ENCODE measurements around the gene ERBIN. TPM values are rescaled to one million over a fixed set of nuclear protein-coding genes. Genes with fewer than 3 reads are reported as not detected.
A peak's percentile ranks its signal among the peaks of the same experiment; 100 is the strongest.

The ERBIN gene
- polyA plus RNA-seq, 1 donor from 2014 or later, result 28.4 TPM

DNA sequence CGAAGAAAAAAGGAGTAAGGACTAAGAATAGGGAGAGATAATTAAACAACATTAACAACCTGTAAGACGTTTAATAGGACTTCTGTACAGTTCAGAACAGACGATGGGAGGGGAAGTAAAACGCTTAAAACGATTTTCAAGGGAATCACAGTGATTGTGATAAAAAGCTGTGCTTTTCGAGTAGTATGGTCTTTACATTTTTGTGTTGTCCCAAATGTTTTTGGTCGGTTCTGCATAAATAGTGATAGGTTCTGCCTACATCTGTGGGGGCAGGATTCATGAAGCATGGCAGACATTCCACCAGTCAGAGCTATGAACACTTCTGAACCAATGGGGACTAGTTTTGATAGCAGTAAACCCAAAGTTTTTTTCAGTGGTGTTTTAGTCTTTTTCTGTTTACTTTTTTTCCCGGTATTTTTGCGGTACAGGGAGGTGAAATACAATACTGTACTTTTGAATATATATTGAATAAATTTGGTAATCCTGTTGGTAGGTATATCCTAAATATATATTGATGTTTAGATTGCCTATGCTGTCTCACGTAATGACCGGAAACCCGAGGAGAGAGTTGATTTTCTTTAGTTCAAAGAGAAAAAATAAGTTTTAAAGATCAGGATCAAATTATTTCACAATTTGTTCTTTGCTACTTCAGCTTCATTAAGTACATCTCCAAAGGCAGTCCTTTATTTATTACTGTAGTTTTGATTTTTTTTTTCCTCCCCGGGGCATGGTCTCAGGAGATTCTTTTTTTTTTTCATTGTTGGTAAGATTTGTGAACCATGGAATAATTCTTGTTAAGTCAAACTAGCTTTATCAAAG lies 1.3 kb downstream of the ERBIN start:
- Histone ChIP-seq H3K4me2 (ENCODE audit: low read length) (peak overlapping the region; percentile 82), H3K9ac (ENCODE audit: low read length) (peak overlapping the region; percentile 97), H3K27ac (ENCODE audit: low read length) (no peak overlapping the region), H2AFZ (ENCODE audit: low read depth, low read length) (no peak overlapping the region), H3K4me3 (ENCODE audit: low read length) (peak overlapping the region; percentile 85), H3K27me3 (ENCODE audit: insufficient read depth, low read depth, low read length) (no peaks in the 10 kb centered on the region), H3K9me3 (ENCODE audit: low read length) (no peaks in the 10 kb centered on the region), H3K9me2 (ENCODE audit: insufficient read depth, low read length) (no peaks in the 10 kb centered on the region), H3F3A (ENCODE audit: insufficient read depth, low read length, poor library complexity, severe bottlenecking) (peaks cover 6% of the 10 kb centered on the region), H4K20me1 (ENCODE audit: insufficient read depth) (peaks cover 6% of the 10 kb centered on the region), H3K79me2 (replicated peaks; ENCODE audit: insufficient read depth, low read length) (peaks cover 60% of the 10 kb centered on the region), H3K36me3 (ENCODE audit: insufficient read depth, low read length) (no peaks in the 10 kb centered on the region)
- TF ChIP-seq MXI1 (conservative IDR thresholded peaks at IDR 0.05; ENCODE audit: poor library complexity, severe bottlenecking) (peak; percentile 75), EZH2 (IDR thresholded peaks at IDR 0.05; ENCODE audit: borderline replicate concordance, insufficient read depth, low read length, poor library complexity, severe bottlenecking) (no peak)

DNA sequence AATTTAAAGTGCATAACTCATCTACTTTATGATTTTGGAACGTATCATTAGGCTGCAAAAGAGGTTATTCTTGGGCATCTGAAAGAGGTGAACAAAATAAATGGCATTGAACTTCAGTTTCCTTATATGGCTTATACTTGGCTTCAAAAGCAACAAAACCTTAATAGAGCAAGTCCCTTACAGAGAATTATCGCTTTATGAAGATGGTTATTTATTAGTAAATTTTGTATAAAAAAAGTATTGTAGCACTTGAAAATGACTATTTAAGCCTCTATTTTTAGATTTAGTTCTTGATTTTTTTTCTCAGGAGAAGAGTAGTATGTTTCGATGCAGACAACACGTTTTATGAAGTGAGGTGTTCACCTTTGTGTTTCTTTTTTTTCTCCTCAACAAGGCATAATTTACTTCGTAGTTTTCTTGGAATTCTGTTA lies 2.0 kb downstream of the ERBIN start:
- Histone ChIP-seq H3F3A (ENCODE audit: insufficient read depth, low read length, poor library complexity, severe bottlenecking) (peaks cover 6% of the 10 kb centered on the region), H3K9ac (ENCODE audit: low read length) (no peak overlapping the region), H3K4me2 (ENCODE audit: low read length) (peak overlapping the region; percentile 82), H3K27me3 (ENCODE audit: insufficient read depth, low read depth, low read length) (no peaks in the 10 kb centered on the region), H3K27ac (ENCODE audit: low read length) (no peak overlapping the region), H2AFZ (ENCODE audit: low read depth, low read length) (no peak overlapping the region), H3K9me3 (ENCODE audit: low read length) (no peaks in the 10 kb centered on the region), H3K79me2 (replicated peaks; ENCODE audit: insufficient read depth, low read length) (peaks cover 66% of the 10 kb centered on the region), H3K9me2 (ENCODE audit: insufficient read depth, low read length) (no peaks in the 10 kb centered on the region), H3K36me3 (ENCODE audit: insufficient read depth, low read length) (no peaks in the 10 kb centered on the region), H4K20me1 (ENCODE audit: insufficient read depth) (peaks cover 6% of the 10 kb centered on the region), H3K4me3 (ENCODE audit: low read length) (peak overlapping the region; percentile 85)
- TF ChIP-seq POLR2AphosphoS5 (IDR thresholded peaks at IDR 0.05) (no peak), EP300 (conservative IDR thresholded peaks at IDR 0.05; ENCODE audit: poor library complexity, severe bottlenecking) (no peak), TAF1 (IDR thresholded peaks at IDR 0.05; ENCODE audit: low read depth) (no peak), RAD21 (conservative IDR thresholded peaks at IDR 0.05) (no peak), EZH2 (IDR thresholded peaks at IDR 0.05; ENCODE audit: borderline replicate concordance, insufficient read depth, low read length, poor library complexity, severe bottlenecking) (no peak), SMC3 (conservative IDR thresholded peaks at IDR 0.05; ENCODE audit: poor library complexity) (no peak), MXI1 (conservative IDR thresholded peaks at IDR 0.05; ENCODE audit: poor library complexity, severe bottlenecking) (no peak)
- TF ChIP-seq, protein P1, sequence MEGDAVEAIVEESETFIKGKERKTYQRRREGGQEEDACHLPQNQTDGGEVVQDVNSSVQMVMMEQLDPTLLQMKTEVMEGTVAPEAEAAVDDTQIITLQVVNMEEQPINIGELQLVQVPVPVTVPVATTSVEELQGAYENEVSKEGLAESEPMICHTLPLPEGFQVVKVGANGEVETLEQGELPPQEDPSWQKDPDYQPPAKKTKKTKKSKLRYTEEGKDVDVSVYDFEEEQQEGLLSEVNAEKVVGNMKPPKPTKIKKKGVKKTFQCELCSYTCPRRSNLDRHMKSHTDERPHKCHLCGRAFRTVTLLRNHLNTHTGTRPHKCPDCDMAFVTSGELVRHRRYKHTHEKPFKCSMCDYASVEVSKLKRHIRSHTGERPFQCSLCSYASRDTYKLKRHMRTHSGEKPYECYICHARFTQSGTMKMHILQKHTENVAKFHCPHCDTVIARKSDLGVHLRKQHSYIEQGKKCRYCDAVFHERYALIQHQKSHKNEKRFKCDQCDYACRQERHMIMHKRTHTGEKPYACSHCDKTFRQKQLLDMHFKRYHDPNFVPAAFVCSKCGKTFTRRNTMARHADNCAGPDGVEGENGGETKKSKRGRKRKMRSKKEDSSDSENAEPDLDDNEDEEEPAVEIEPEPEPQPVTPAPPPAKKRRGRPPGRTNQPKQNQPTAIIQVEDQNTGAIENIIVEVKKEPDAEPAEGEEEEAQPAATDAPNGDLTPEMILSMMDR (IDR thresholded peaks at IDR 0.05; ENCODE audit: poor library complexity, severe bottlenecking), result no peak
- TF ChIP-seq, protein P2, sequence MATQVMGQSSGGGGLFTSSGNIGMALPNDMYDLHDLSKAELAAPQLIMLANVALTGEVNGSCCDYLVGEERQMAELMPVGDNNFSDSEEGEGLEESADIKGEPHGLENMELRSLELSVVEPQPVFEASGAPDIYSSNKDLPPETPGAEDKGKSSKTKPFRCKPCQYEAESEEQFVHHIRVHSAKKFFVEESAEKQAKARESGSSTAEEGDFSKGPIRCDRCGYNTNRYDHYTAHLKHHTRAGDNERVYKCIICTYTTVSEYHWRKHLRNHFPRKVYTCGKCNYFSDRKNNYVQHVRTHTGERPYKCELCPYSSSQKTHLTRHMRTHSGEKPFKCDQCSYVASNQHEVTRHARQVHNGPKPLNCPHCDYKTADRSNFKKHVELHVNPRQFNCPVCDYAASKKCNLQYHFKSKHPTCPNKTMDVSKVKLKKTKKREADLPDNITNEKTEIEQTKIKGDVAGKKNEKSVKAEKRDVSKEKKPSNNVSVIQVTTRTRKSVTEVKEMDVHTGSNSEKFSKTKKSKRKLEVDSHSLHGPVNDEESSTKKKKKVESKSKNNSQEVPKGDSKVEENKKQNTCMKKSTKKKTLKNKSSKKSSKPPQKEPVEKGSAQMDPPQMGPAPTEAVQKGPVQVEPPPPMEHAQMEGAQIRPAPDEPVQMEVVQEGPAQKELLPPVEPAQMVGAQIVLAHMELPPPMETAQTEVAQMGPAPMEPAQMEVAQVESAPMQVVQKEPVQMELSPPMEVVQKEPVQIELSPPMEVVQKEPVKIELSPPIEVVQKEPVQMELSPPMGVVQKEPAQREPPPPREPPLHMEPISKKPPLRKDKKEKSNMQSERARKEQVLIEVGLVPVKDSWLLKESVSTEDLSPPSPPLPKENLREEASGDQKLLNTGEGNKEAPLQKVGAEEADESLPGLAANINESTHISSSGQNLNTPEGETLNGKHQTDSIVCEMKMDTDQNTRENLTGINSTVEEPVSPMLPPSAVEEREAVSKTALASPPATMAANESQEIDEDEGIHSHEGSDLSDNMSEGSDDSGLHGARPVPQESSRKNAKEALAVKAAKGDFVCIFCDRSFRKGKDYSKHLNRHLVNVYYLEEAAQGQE (IDR thresholded peaks at IDR 0.05; ENCODE audit: borderline replicate concordance), result no peak
